Skeletal muscle tissue (tissue), 4 donors: Measurements from ENCODE around the gene ELMO3. TPM values are rescaled to one million over a fixed set of nuclear protein-coding genes. Genes with fewer than 3 reads are reported as not detected.

ENCODE experiments used
- H3K27ac ChIP-seq: one replicate; pipeline ENCODE4 v1.7.0; 2013; ENCODE audit warnings: mild to moderate bottlenecking, low read depth, low read length, inconsistent platforms
- H3K27me3 ChIP-seq, 3 donors: one replicate each; pipeline ENCODE4 v1.7.0; 2013; ENCODE audit warnings: low read length in 3 of 3; ENCODE audit not compliant: control insufficient read depth in 3 of 3, insufficient read depth in 3 of 3
- H3K36me3 ChIP-seq, 3 donors: one replicate each; pipeline ENCODE4 v1.7.0; 2013; ENCODE audit warnings: low read length in 3 of 3; ENCODE audit not compliant: control insufficient read depth in 3 of 3, insufficient read depth in 3 of 3
- H3K4me1 ChIP-seq, 3 donors: one replicate each; pipeline ENCODE4 v1.7.0; 2013; ENCODE audit warnings: low read length in 3 of 3, mild to moderate bottlenecking in 3 of 3; ENCODE audit not compliant: control insufficient read depth in 3 of 3, insufficient read depth in 3 of 3
- H3K4me3 ChIP-seq, 3 donors: one replicate each; pipeline ENCODE4 v1.7.0; 2013; ENCODE audit warnings: low read length in 3 of 3
- H3K9ac ChIP-seq, 3 donors: one replicate each; pipeline ENCODE4 v1.7.0; 2013; ENCODE audit warnings: low read length in 3 of 3, mild to moderate bottlenecking in 3 of 3, moderate library complexity in 2 of 3, low read depth in 1 of 3
- H3K9me3 ChIP-seq, 3 donors: one replicate each; pipeline ENCODE4 v1.7.0; 2013; ENCODE audit warnings: low read length in 3 of 3; ENCODE audit not compliant: control insufficient read depth in 3 of 3
- total RNA-seq: library from RNA; depleted of rRNA; stranded (reverse); fragments of >200 nt; gene quantifications from one replicate; pipeline ENCODE4 v1.2.3, GENCODE V29; 2014
- donor health status: Osteomylitis.

The ELMO3 gene
- total RNA-seq, 1 donor from 2014 or later = not detected

GRCh38 chr16:67181346-67181745 lies 17.6 kb upstream of the ELMO3 start:
- H3K27ac ChIP-seq = peak overlapping the region; percentile 45
- no peaks in the 10 kb centered on the region for H3K9me3 ChIP-seq

GRCh38 chr16:67182288-67182687 lies 16.6 kb upstream of the ELMO3 start:
- peaks cover 43 to 64% (median 52%) of the 10 kb centered on the region in 3 donors for H3K4me1 ChIP-seq
- no peak overlapping the region for H3K27ac ChIP-seq

More at GRCh38 chr16:67181346-67181745, 17.6 kb upstream of the ELMO3 start:
- H3K36me3 ChIP-seq = peaks cover 0 to 2% (median 0%) of the 10 kb centered on the region in 3 donors
- peak overlapping the region in 2 of 3 donors; percentile 8 to 32 for H3K9ac ChIP-seq
- H3K27me3 ChIP-seq = no peaks in the 10 kb centered on the region
- H3K4me1 ChIP-seq = peaks cover 48 to 68% (median 52%) of the 10 kb centered on the region in 3 donors
- H3K4me3 ChIP-seq = no peak overlapping the region

DNA sequence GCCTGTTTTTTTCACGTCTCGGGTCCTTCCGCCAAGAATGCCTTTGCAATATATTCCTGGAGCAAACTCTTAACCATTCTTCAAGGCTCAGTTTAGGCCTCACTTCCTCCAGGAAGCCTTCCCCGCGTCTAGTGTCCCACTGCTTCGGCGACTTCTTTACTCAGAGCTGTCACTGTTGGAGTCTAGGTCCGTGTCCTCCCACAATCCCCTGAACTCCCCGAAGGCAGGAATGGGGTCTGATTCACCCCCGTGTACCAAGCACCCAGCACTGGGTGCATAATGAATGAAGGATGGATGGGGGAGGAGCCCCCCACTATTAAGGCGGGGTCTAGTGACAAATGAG lies 15.7 kb upstream of the ELMO3 start:
- Histone ChIP-seq H3K27me3 (no peaks in the 10 kb centered on the region), H3K4me1 (peaks cover 37 to 54% (median 45%) of the 10 kb centered on the region in 3 donors), H3K9ac (peak overlapping the region; percentile 82 to 91 (median 89)), H3K36me3 (no peaks in the 10 kb centered on the region), H3K4me3 (peak overlapping the region; percentile 80 to 84 (median 82)), H3K9me3 (no peaks in the 10 kb centered on the region), H3K27ac (peak overlapping the region; percentile 95)

More at GRCh38 chr16:67182288-67182687, 16.6 kb upstream of the ELMO3 start:
- Histone ChIP-seq H3K27me3 (no peaks in the 10 kb centered on the region), H3K4me3 (no peak overlapping the region), H3K9ac (peak overlapping the region in 1 of 3 donors; percentile 91), H3K36me3 (no peaks in the 10 kb centered on the region), H3K9me3 (no peaks in the 10 kb centered on the region)

DNA sequence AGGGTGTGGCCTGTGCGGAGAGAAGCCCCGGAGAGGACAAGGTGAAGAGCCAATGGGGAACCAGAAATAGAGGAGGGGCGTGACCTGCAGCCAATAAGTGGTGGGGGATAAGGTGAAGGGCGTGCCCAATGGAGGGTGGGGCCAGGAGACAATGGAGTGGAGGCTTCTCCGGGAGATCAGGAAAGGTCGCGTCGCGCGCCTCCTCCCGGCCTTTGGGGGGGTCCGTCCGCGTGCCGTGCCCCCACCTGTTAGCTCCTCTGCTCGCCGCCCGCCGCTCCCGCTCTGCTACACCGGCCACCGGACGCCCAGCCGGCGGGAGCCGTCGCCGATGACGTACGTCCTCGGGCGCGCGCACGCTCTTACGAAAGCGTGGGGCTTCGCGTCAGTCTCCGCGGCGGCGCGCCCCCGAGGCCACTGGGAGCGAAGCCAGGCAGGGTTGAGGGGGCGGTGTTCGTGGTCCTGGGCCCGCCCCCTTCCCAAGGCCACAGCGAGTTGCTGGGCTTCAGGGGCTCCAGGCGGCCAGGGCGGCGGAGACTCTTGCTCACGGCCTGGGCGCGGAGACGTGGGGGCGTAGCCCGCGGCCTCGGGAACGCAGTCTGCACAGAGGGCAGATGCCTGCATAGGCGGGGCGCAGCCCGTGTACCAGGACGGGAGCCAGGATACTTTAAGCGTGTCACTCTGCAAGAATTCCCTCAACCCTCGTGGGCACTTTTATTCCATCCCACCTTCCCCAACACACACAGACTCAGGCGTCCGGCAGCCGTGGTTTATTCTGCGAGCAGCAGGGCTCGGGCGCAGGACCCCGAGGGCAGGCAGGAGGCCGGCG lies 15.1 kb upstream of the ELMO3 start, which contains the start of gene MATCAP1:
Gene MATCAP1 (minus strand): TSS at position 337 of the 826 bp plus-strand sequence. CDS start 3,353 bp downstream, outside the sequence.
- Histone ChIP-seq H3K4me1 (peaks cover 31 to 49% (median 42%) of the 10 kb centered on the region in 3 donors), H3K36me3 (no peaks in the 10 kb centered on the region), H3K4me3 (peak within 1 kb of the TSS; percentile 80 to 84 (median 82)), H3K9ac (peak within 1 kb of the TSS; percentile 82 to 91 (median 89)), H3K27ac (peak within 1 kb of the TSS; percentile 95), H3K9me3 (no peaks in the 10 kb centered on the region), H3K27me3 (no peaks in the 10 kb centered on the region)

GRCh38 chr16:67184453-67184994 lies 14.4 kb upstream of the ELMO3 start:
- Histone ChIP-seq H3K36me3 (no peaks in the 10 kb centered on the region), H3K4me3 (peak overlapping the region; percentile 80 to 84 (median 82)), H3K27ac (peak overlapping the region; percentile 95), H3K9me3 (no peaks in the 10 kb centered on the region), H3K27me3 (no peaks in the 10 kb centered on the region), H3K9ac (peak overlapping the region; percentile 82 to 91 (median 89)), H3K4me1 (peaks cover 29 to 47% (median 39%) of the 10 kb centered on the region in 3 donors)

- peak overlapping the region in 2 of 3 donors; percentile 12 to 91 for H3K9ac ChIP-seq
- H3K4me1 ChIP-seq = peaks cover 29 to 47% (median 39%) of the 10 kb centered on the region in 3 donors
- no peaks in the 10 kb centered on the region for H3K9me3 ChIP-seq
- H3K36me3 ChIP-seq = no peaks in the 10 kb centered on the region
- peak overlapping the region; percentile 41 to 60 (median 52) for H3K4me3 ChIP-seq
- H3K27ac ChIP-seq = no peak overlapping the region
- no peaks in the 10 kb centered on the region for H3K27me3 ChIP-seq
These were observed 13.8 kb upstream of the ELMO3 start for GRCh38 chr16:67184995-67185650.

DNA sequence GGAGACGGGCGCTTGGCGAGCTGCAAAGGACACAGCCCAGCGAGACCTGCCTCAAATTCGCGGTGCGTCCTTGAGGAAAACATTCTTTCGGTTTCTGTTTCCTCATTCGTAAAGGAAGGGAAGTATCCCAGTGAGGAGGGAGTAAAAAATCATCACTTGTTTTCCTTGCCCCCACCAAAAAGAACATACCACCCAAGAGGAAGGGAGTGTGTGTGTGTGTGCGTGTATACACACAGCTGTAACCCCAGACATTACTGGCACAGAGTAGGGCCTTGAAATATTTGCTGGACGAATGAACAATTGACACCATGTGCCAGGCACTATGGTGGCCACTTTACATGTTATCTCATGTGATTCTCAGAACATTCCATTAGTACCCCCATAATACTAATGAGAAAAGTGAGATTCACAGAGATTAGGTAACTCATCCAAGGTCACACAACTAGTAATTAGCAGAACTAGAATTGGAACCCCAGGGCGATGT lies 13.2 kb upstream of the ELMO3 start:
- Histone ChIP-seq H3K9ac (peak overlapping the region in 2 of 3 donors; percentile 12 to 91), H3K27ac (no peak overlapping the region), H3K4me1 (peaks cover 29 to 47% (median 39%) of the 10 kb centered on the region in 3 donors), H3K36me3 (no peaks in the 10 kb centered on the region), H3K4me3 (peak overlapping the region in 2 of 3 donors; percentile 41 to 60), H3K27me3 (no peaks in the 10 kb centered on the region), H3K9me3 (no peaks in the 10 kb centered on the region)

- H3K9me3 ChIP-seq = no peaks in the 10 kb centered on the region
- no peak overlapping the region for H3K4me3 ChIP-seq
- H3K9ac ChIP-seq = no peak overlapping the region
- peaks cover 33 to 42% (median 40%) of the 10 kb centered on the region in 3 donors for H3K4me1 ChIP-seq
- H3K36me3 ChIP-seq = no peaks in the 10 kb centered on the region
- no peaks in the 10 kb centered on the region for H3K27me3 ChIP-seq
- no peak overlapping the region for H3K27ac ChIP-seq
These were observed 12.4 kb upstream of the ELMO3 start for GRCh38 chr16:67186550-67186950.

GRCh38 chr16:67187175-67187890 lies 11.6 kb upstream of the ELMO3 start:
- no peak overlapping the region for H3K27ac ChIP-seq
- no peak overlapping the region for H3K9ac ChIP-seq
- H3K27me3 ChIP-seq = no peaks in the 10 kb centered on the region
- no peaks in the 10 kb centered on the region for H3K36me3 ChIP-seq
- H3K9me3 ChIP-seq = no peaks in the 10 kb centered on the region
- no peak overlapping the region for H3K4me3 ChIP-seq
- H3K4me1 ChIP-seq = peaks cover 35 to 41% (median 39%) of the 10 kb centered on the region in 3 donors
